Measurements from ENCODE around the gene RNU1-2. TPM values are rescaled to one million over a fixed set of nuclear protein-coding genes. Genes with fewer than 3 reads are reported as not detected.

RNU1-2 gene
- total and polyA plus RNA-seq, 9 donors, result under 0.01 to 7,521 (median 3,807) TPM; not detected in 2

DNA sequence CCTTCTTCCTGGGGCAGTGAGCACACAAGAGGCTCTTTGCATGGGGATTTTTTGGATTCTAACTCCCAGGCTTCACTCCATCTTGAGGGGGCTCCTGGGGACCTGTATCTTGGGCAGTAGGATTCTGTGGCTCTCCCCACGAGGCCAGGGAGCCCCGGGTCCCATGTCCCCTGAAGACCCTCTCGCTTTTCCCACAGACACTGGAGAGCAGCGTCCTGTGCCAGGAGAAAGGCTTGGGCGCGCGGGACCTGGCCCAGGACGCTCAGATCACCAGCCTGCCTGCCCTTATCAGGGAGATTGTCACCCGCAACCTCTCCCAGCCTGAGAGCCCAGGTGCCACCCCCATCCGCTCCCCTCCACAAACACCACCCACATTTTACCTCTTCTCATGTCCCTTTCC is 26.7 kb downstream of the RNU1-2 start:
- intact Hi-C loops (cut with DNase I), result no loop called here
- Histone ChIP-seq H3K27me3 (no peaks in the 10 kb centered on the region), H3K4me3 (no peak overlapping the region), H3K36me3 (no peaks in the 10 kb centered on the region), H3K4me1 (ENCODE audit: insufficient read depth) (no peaks in the 10 kb centered on the region), H3K9me3 (no peaks in the 10 kb centered on the region), H3K27ac (no peak overlapping the region)
- WGBS, 3 donors, result 80 to 94% (median 88%) methylated on average over 10 of the region's 10 CpGs
- TF ChIP-seq POLR2A (IDR thresholded peaks at IDR 0.05) (no peak), EP300 (IDR thresholded peaks at IDR 0.05) (no peak)
- TF ChIP-seq, protein P1, sequence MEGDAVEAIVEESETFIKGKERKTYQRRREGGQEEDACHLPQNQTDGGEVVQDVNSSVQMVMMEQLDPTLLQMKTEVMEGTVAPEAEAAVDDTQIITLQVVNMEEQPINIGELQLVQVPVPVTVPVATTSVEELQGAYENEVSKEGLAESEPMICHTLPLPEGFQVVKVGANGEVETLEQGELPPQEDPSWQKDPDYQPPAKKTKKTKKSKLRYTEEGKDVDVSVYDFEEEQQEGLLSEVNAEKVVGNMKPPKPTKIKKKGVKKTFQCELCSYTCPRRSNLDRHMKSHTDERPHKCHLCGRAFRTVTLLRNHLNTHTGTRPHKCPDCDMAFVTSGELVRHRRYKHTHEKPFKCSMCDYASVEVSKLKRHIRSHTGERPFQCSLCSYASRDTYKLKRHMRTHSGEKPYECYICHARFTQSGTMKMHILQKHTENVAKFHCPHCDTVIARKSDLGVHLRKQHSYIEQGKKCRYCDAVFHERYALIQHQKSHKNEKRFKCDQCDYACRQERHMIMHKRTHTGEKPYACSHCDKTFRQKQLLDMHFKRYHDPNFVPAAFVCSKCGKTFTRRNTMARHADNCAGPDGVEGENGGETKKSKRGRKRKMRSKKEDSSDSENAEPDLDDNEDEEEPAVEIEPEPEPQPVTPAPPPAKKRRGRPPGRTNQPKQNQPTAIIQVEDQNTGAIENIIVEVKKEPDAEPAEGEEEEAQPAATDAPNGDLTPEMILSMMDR (IDR thresholded peaks at IDR 0.05), result no peak
- DNase-seq, result peak in 1 of 5 donors; percentile 32

DNA sequence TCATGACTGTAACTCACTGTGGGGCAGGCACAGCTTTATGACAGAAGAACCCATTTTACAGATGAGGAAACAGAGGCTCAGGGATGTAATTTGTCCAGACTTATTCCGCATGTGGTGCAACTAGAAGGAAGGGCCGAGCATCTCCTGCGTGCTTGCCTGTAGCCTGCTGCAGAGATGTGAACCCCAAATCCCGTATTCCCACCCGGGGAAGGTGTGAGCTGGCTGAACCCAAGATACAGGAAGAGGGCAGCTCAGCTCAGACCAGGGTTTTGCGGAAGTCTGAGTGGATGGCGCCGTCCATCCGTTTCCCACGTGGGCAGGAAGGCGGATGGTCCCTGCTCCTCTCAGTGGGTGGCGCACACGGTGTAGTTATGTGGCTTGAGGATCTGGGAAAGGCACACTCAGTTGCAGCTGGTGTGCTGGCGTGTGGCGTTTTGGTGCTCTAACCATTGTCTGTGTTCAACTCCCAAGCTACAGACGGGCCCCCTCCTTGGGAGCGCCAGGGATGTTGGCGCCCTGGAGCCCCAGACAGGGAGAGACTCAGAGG is 27.2 kb downstream of the RNU1-2 start:
- Histone ChIP-seq H3K4me3 (no peak overlapping the region), H3K27me3 (no peaks in the 10 kb centered on the region), H3K9me3 (no peaks in the 10 kb centered on the region), H3K4me1 (ENCODE audit: insufficient read depth) (no peaks in the 10 kb centered on the region), H3K36me3 (no peaks in the 10 kb centered on the region), H3K27ac (no peak overlapping the region)
- WGBS, 3 donors, result 70 to 90% (median 83%) methylated on average over 18 of the region's 18 CpGs
- peak in 1 of 5 donors; percentile 32 for DNase-seq
- intact Hi-C loops (cut with DNase I), result no loop called here
- TF ChIP-seq, protein P1 (IDR thresholded peaks at IDR 0.05), result no peak
- TF ChIP-seq POLR2A (IDR thresholded peaks at IDR 0.05) (no peak), EP300 (IDR thresholded peaks at IDR 0.05) (no peak)

DNA sequence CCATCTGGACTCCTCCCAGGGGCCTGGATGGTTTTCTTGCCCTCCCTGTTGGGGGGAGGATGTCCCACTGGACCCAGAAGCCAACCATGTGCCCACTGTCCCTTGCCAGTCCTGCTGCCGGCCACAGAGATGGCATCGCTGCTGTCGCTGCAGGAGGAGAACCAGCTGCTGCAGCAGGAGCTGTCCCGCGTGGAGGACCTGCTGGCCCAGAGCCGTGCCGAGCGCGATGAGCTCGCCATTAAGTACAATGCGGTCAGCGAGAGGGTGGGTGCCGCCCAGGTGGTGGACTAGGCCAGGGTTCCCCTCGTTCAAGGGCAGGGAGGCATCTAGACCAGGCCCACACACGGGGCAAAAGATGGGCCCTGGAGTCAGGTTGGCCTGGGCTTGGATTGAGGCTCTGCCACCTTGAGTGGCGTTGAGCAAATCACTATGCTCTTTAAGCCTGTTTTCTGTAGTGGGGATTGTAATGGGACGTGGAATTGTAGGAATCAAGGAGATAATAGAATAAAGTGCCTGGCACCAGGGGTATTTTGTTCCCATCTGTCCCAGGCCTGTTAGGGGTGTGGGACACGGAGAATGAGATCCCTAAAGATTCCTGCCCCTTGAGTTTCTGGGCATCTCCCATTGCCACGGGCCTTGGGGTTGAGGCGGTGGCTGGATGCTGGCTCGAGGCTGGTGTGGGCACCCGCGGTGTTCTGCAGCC is 28.6 kb downstream of the RNU1-2 start:
- 81 to 87% (median 84%) methylated on average over 23 of the region's 23 CpGs for WGBS, 3 donors
- H3K36me3 ChIP-seq, result no peaks in the 10 kb centered on the region
- H3K4me1 ChIP-seq (ENCODE audit: insufficient read depth), result no peaks in the 10 kb centered on the region
- H3K4me3 ChIP-seq, result no peak overlapping the region
- no peak for DNase-seq
- intact Hi-C loops (cut with DNase I), result no loop called here
- H3K9me3 ChIP-seq, result no peaks in the 10 kb centered on the region
- no peaks in the 10 kb centered on the region for H3K27me3 ChIP-seq
- H3K27ac ChIP-seq, result no peak overlapping the region
- no peak for TF ChIP-seq EP300 (IDR thresholded peaks at IDR 0.05)
- TF ChIP-seq POLR2A (IDR thresholded peaks at IDR 0.05), result no peak
- TF ChIP-seq, protein P1 (IDR thresholded peaks at IDR 0.05), result no peak

DNA sequence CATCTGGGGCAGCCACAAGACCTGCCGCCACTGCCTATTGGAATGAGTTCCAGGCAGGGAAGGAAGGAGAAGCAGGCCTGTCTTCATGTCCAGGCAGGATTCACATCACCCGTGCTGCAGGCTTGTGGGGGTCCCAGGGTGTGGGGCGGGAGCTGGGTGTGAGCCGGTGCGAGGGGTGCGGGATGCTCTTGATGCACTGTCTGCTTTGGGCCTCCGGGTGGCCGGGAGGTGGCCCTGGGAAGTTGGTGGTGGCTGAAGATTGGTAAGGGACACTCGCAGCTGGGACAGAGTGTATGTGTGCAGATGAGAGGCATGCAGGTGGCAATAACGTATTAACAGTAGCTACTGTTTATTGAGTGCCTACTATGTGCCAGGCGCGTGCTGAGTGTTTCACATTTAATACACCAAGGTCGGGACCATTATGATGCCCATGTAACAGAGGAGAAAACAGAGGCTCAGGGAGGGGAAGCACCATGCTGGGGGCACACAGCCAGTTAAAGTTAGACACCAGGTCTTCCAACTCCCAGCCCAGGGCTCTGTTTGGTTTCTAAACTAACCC is 29.2 kb downstream of the RNU1-2 start:
- no peak overlapping the region for H3K27ac ChIP-seq
- H3K36me3 ChIP-seq, result no peaks in the 10 kb centered on the region
- TF ChIP-seq, protein P1 (IDR thresholded peaks at IDR 0.05), result no peak
- TF ChIP-seq EP300 (IDR thresholded peaks at IDR 0.05), result no peak
- no peak for TF ChIP-seq POLR2A (IDR thresholded peaks at IDR 0.05)
- H3K27me3 ChIP-seq, result no peaks in the 10 kb centered on the region
- H3K9me3 ChIP-seq, result no peaks in the 10 kb centered on the region
- intact Hi-C loops (cut with DNase I), result no loop called here
- no peaks in the 10 kb centered on the region for H3K4me1 ChIP-seq (ENCODE audit: insufficient read depth)
- 87 to 91% (median 90%) methylated on average over 13 of the region's 13 CpGs for WGBS, 3 donors
- H3K4me3 ChIP-seq, result no peak overlapping the region
- DNase-seq, result no peak

All from ovary (tissue), 9 donors.